Hair follicle dermal papilla cell (primary cell): Measurements from ENCODE around the gene N4BP3. TPM values are rescaled to one million over a fixed set of nuclear protein-coding genes. Genes with fewer than 3 reads are reported as not detected.

Experiments
- total RNA-seq: library from RNA; depleted of rRNA; stranded (reverse); fragments of >200 nt; gene quantifications from 2 replicates; pipeline ENCODE4 v1.2.3, GENCODE V29; 2012

The N4BP3 gene
- 0.32 and 0.36 TPM in 2 replicates for total RNA-seq

GRCh38 chr5:178113141-178113787, at the start of gene N4BP3:
TSS of gene N4BP3 (plus strand) at chr5:178113532. CDS start at chr5:178119584, 6,052 bp downstream.

GRCh38 chr5:178130576-178131445, 17.5 kb downstream of the N4BP3 start, which contains the start of gene RMND5B:
TSS of gene RMND5B (plus strand) at chr5:178131014. CDS start at chr5:178138120, 7,106 bp downstream.

GRCh38 chr5:178153530-178154340, 40.4 kb downstream of the N4BP3 start, which contains the start of gene NHP2:
TSS of gene NHP2 (minus strand) at chr5:178153885. CDS start at chr5:178153817, 68 bp downstream.

Other genes starting within 250 kb of the N4BP3 start
- not detected in 2 replicates for gene PROP1, start 117.3 kb upstream of the N4BP3 start, total RNA-seq
- gene RMND5B, start 17.5 kb downstream of the N4BP3 start, total RNA-seq, result 23.8 and 24.7 TPM in 2 replicates
- 45.3 and 79.4 TPM in 2 replicates for gene NHP2, start 40.4 kb downstream of the N4BP3 start, total RNA-seq
- gene GMCL2, start 73.8 kb downstream of the N4BP3 start, total RNA-seq, result not detected in 2 replicates
- 39.5 and 42.4 TPM in 2 replicates for gene HNRNPAB, start 91.0 kb downstream of the N4BP3 start, total RNA-seq
- 39.2 and 51.3 TPM in 2 replicates for gene PHYKPL, start 119.3 kb downstream of the N4BP3 start, total RNA-seq